PC-9 (cell line): ENCODE measurements around the gene CRTC3.

Experiments
- EZH2 ChIP-seq: fragments of 200-600 bp; sonication (generic); IDR thresholded peaks from 2 replicates; pipeline ENCODE4 v1.8.0; 2017; ENCODE audit warnings: antibody characterized with exemption, low read depth
- TF ChIP-seq, protein P1 (sequence below): fragments of 200-600 bp; sonication (generic); conservative IDR thresholded peaks from 2 replicates; pipeline ENCODE4 v1.6.1; 2017; ENCODE audit warnings: mixed run types, antibody characterized with exemption, mild to moderate bottlenecking, moderate library complexity

GRCh38 chr15:90597577-90597976 lies 67.9 kb downstream of the CRTC3 start:
- TF ChIP-seq EZH2: no peak
- TF ChIP-seq, protein P1, sequence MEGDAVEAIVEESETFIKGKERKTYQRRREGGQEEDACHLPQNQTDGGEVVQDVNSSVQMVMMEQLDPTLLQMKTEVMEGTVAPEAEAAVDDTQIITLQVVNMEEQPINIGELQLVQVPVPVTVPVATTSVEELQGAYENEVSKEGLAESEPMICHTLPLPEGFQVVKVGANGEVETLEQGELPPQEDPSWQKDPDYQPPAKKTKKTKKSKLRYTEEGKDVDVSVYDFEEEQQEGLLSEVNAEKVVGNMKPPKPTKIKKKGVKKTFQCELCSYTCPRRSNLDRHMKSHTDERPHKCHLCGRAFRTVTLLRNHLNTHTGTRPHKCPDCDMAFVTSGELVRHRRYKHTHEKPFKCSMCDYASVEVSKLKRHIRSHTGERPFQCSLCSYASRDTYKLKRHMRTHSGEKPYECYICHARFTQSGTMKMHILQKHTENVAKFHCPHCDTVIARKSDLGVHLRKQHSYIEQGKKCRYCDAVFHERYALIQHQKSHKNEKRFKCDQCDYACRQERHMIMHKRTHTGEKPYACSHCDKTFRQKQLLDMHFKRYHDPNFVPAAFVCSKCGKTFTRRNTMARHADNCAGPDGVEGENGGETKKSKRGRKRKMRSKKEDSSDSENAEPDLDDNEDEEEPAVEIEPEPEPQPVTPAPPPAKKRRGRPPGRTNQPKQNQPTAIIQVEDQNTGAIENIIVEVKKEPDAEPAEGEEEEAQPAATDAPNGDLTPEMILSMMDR: no peak
